ENCODE results near the gene NPHS1. TPM values are rescaled to one million over a fixed set of nuclear protein-coding genes. Genes with fewer than 3 reads are reported as not detected.

The NPHS1 gene
- total and polyA plus RNA-seq, 3 donors from 2014 or later: 1.8 to 3.8 (median 2.7) TPM

DNA sequence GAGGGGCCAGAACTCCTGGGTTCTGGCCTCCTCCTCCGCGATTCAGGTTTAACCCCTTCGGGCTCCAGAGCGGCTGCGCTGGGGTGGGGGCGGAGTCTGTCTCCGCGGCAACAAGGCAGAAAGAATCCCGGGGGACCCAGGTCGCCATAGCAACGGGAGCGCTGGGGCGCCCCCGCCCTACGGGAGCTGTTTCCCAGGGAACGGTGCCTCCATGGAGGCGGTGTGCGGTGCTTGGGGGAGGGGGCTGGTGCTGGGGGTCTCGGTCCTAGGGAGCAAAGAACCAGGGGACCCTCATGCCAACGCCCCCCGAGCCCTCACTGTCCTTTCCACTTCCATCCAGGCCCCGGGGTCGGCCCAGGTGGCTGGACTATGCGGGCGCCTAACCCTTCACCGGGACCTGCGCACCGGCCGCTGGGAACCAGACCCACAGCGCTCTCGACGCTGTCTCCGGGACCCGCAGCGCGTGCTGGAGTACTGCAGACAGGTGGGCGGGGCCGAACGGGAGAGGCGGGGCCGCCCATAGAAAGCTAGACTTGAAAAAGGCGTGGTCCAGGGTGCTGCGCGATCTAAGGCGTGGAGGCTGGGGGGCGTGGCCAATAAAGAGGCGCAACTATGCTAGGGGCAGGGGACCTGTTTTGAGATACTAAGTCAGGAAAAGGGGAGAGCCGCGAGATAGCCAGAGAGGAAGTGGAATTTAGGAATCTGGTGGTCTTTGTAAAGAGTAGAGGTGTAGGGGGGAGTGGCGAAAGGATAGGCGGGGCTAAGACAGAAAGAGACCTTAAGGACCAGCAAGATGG is 17.2 kb upstream of the NPHS1 start:
- intact Hi-C loops (cut with DNase I; ENCODE audit: low total_unique reads): no loop called here
- Histone ChIP-seq H3K4me3 (peak overlapping the region; percentile 31 to 55), H3K27me3 (no peaks in the 10 kb centered on the region), H3K27ac (no peak overlapping the region), H3K36me3 (ENCODE audit: low read depth, missing control alignments) (no peaks in the 10 kb centered on the region), H3K4me1 (peaks cover 7% of the 10 kb centered on the region), H3K9me3 (no peaks in the 10 kb centered on the region)
- WGBS, 2 donors: 1 to 2% methylated on average over 19 to 47 of the region's 51 CpGs
- DNase-seq: peak; percentile 83
- no peak for TF ChIP-seq POLR2A (IDR thresholded peaks at IDR 0.05)
- TF ChIP-seq, protein P1, sequence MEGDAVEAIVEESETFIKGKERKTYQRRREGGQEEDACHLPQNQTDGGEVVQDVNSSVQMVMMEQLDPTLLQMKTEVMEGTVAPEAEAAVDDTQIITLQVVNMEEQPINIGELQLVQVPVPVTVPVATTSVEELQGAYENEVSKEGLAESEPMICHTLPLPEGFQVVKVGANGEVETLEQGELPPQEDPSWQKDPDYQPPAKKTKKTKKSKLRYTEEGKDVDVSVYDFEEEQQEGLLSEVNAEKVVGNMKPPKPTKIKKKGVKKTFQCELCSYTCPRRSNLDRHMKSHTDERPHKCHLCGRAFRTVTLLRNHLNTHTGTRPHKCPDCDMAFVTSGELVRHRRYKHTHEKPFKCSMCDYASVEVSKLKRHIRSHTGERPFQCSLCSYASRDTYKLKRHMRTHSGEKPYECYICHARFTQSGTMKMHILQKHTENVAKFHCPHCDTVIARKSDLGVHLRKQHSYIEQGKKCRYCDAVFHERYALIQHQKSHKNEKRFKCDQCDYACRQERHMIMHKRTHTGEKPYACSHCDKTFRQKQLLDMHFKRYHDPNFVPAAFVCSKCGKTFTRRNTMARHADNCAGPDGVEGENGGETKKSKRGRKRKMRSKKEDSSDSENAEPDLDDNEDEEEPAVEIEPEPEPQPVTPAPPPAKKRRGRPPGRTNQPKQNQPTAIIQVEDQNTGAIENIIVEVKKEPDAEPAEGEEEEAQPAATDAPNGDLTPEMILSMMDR (IDR thresholded peaks at IDR 0.05): no peak

DNA sequence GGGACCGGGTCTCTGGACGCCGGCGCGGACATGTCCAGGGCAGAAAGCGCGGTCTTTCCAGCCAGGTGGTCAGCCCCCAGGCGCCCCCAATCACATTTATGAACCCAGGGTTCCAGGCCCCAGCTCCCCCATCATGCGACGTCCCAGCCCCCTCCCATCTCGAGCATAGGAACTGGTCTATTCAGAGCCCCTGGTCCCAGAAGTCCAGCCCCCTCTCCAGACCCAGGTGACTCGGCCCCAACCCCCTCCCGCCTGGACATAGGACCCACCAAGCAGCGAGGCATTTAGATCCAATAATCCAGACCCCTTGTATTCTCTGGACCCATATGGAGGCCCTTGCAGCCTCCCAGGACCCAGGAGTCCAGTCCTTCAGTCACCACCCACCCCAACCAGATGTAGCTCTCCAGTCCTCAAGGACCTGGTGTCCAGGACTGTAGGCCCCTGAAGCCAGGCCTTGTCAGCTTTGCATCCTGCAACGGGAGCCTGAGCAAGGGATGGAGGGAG is 16.6 kb upstream of the NPHS1 start:
- H3K4me1 ChIP-seq: peaks cover 7% of the 10 kb centered on the region
- TF ChIP-seq, protein P1 (IDR thresholded peaks at IDR 0.05): no peak
- no peak for TF ChIP-seq POLR2A (IDR thresholded peaks at IDR 0.05)
- H3K27me3 ChIP-seq: no peaks in the 10 kb centered on the region
- peak overlapping the region; percentile 31 to 55 for H3K4me3 ChIP-seq
- no peaks in the 10 kb centered on the region for H3K36me3 ChIP-seq (ENCODE audit: low read depth, missing control alignments)
- WGBS, 2 donors: 2 to 8% methylated on average over 2 to 14 of the region's 15 CpGs
- intact Hi-C loops (cut with DNase I; ENCODE audit: low total_unique reads): no loop called here
- no peaks in the 10 kb centered on the region for H3K9me3 ChIP-seq
- DNase-seq: no peak
- H3K27ac ChIP-seq: no peak overlapping the region

GRCh38 chr19:35868172-35868822 is 16.0 kb upstream of the NPHS1 start, which contains the start of gene APLP1:
Gene APLP1, plus strand, starts transcription at chr19:35868574. Its CDS starts 63 bp downstream, at chr19:35868637.
- Histone ChIP-seq H3K27me3 (no peaks in the 10 kb centered on the region), H3K4me1 (peaks cover 7% of the 10 kb centered on the region), H3K36me3 (ENCODE audit: low read depth, missing control alignments) (no peaks in the 10 kb centered on the region), H3K9me3 (no peaks in the 10 kb centered on the region), H3K4me3 (peak within 1 kb of the TSS; percentile 31 to 55), H3K27ac (no peak within 1 kb of the TSS)
- intact Hi-C loops (cut with DNase I; ENCODE audit: low total_unique reads): no loop called here
- peak; percentile 71 for DNase-seq
- WGBS, 2 donors: 1% methylated on average over 42 of the region's 60 CpGs; no CpG with 5 or more reads in 1 of the 2 donors
- TF ChIP-seq, protein P1 (IDR thresholded peaks at IDR 0.05): no peak
- TF ChIP-seq POLR2A (IDR thresholded peaks at IDR 0.05): no peak

GRCh38 chr19:35863018-35863417 is 10.7 kb upstream of the NPHS1 start:
- WGBS, 2 donors: 61 to 76% methylated on average over 4 to 5 of the region's 5 CpGs
- no peaks in the 10 kb centered on the region for H3K4me1 ChIP-seq

More at GRCh38 chr19:35863018-35863417, 10.7 kb upstream of the NPHS1 start:
- no peaks in the 10 kb centered on the region for H3K9me3 ChIP-seq
- H3K27ac ChIP-seq: no peak overlapping the region
- H3K36me3 ChIP-seq (ENCODE audit: low read depth, missing control alignments): no peaks in the 10 kb centered on the region
- no peak for DNase-seq
- no peak overlapping the region for H3K4me3 ChIP-seq
- TF ChIP-seq, protein P1 (IDR thresholded peaks at IDR 0.05): no peak
- TF ChIP-seq POLR2A (IDR thresholded peaks at IDR 0.05): no peak
- intact Hi-C loops (cut with DNase I; ENCODE audit: low total_unique reads): no loop called here
- H3K27me3 ChIP-seq: no peaks in the 10 kb centered on the region

All from testis (tissue), 3 donors.